Common myeloid progenitor, CD34-positive (primary cell): Measurements from ENCODE around the gene SLC35E1.

ENCODE experiments used
- CTCF ChIA-PET: fragments of 350-600 bp; sonication (Branson Sonifier 250); formaldehyde crosslinking; loops from one replicate; lab custom pipeline; 2021; ENCODE audit warnings: antibody characterized with exemption; lab: Charles Lee
- POLR2A ChIA-PET: fragments of 350-600 bp; sonication (Branson Sonifier 250); formaldehyde crosslinking; loops from one replicate; lab custom pipeline; 2021; ENCODE audit warnings: antibody characterized with exemption; lab: Charles Lee
- DNase-seq, 3 donors: peaks; one replicate each; pipeline versions ENCODE4 v3.0.0 to v3.0.0-alpha.2; 2013
- H3K27ac ChIP-seq, 2 experiments: 1 replicate in 1 of 2; 2 replicates in 1 of 2; pipeline ENCODE4 v1.7.0; 2013; ENCODE audit warnings: inconsistent platforms in 2 of 2, low read length in 2 of 2, mild to moderate bottlenecking in 2 of 2, low read depth in 1 of 2, moderate library complexity in 1 of 2; ENCODE audit not compliant: severe bottlenecking in 2 of 2, insufficient read depth in 1 of 2, poor library complexity in 1 of 2
- H3K27me3 ChIP-seq, 5 experiments: replicated peaks in 2 of 5; 1 replicate in 3 of 5; 2 replicates in 2 of 5; pipeline versions ENCODE4 v1.6.1 to v1.7.0; 2013; ENCODE audit warnings: low read length in 4 of 5, mild to moderate bottlenecking in 2 of 5, moderate library complexity in 2 of 5, inconsistent platforms in 1 of 5; ENCODE audit not compliant: insufficient read depth in 5 of 5, control insufficient read depth in 4 of 5
- H3K36me3 ChIP-seq, 4 experiments: 1 replicate in 2 of 4; 2 replicates in 2 of 4; pipeline versions ENCODE4 v1.6.1 to v1.7.0; 2013; ENCODE audit warnings: low read length in 3 of 4, control low read depth in 1 of 4, mild to moderate bottlenecking in 1 of 4; ENCODE audit not compliant: control insufficient read depth in 4 of 4, insufficient read depth in 4 of 4
- H3K4me1 ChIP-seq, 4 experiments: 1 replicate in 3 of 4; 2 replicates in 1 of 4; pipeline versions ENCODE4 v1.6.1 to v1.7.1; 2013; ENCODE audit warnings: low read length in 3 of 4, mild to moderate bottlenecking in 3 of 4, control low read depth in 1 of 4, inconsistent platforms in 1 of 4, moderate library complexity in 1 of 4; ENCODE audit not compliant: control insufficient read depth in 4 of 4, insufficient read depth in 4 of 4; ENCODE audit errors: control extremely low read depth in 1 of 4
- H3K4me3 ChIP-seq, 7 experiments: 1 replicate in 4 of 7; 2 replicates in 3 of 7; pipeline versions ENCODE4 v1.5.1 to v1.7.0; 2013; ENCODE audit warnings: mild to moderate bottlenecking in 7 of 7, low read length in 6 of 7, moderate library complexity in 6 of 7, inconsistent platforms in 2 of 7, low read depth in 2 of 7, control low read depth in 1 of 7; ENCODE audit not compliant: insufficient read depth in 4 of 7, control insufficient read depth in 1 of 7; ENCODE audit errors: extremely low read depth in 1 of 7
- H3K9me3 ChIP-seq, 5 experiments: 1 replicate in 4 of 5; 2 replicates in 1 of 5; pipeline versions ENCODE4 v1.6.1 to v1.7.1; 2013; ENCODE audit warnings: low read length in 4 of 5, mild to moderate bottlenecking in 2 of 5, inconsistent platforms in 1 of 5, low read depth in 1 of 5, moderate library complexity in 1 of 5; ENCODE audit not compliant: control insufficient read depth in 4 of 5, insufficient read depth in 2 of 5; ENCODE audit errors: control extremely low read depth in 1 of 5
- WGBS: methylation state at CpG from one replicate; pipeline ENCODE4 v1.1.5; 2013; ENCODE audit not compliant: insufficient coverage; 5-methylcytosine and 5-hydroxymethylcytosine counted together

Gene SLC35E1

DNA sequence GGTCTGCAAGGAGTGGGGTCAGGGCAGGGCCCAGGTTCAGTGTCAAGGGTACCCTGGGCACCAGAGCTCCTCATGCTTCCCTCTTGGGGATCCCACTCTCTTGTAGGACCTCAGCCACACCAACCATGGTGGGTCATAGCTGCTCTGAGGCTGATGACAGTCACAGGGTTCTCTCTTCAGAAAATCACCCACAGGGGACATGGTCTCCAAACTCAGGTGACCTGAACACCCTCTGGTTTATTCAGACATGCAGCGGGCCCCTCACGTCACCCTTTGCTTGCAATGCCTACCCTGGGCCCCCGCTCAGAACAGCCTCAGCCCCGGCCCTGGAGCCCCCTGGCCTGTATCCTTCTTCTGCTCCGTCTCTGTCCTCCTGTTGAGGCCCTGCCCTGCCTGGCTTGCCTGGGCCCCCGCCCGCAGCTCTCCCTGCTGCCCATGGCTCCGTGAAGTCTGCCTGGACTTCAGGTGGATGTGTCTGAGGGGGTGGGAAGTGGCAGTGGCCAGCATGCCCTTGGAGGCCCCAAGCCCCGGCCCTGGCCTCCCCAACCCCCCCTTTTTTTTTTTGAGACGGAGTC, 50.4 kb downstream of the SLC35E1 start:
- Histone ChIP-seq H3K9me3 (no peaks in the 10 kb centered on the region), H3K27ac (no peak overlapping the region), H3K36me3 (peaks cover 5 to 95% (median 72%) of the 10 kb centered on the region in 4 experiments), H3K4me1 (no peaks in the 10 kb centered on the region), H3K4me3 (no peak overlapping the region), H3K27me3 (no peaks in the 10 kb centered on the region)
- 93% methylated on average over 7 of the region's 10 CpGs for WGBS
- no peak for DNase-seq
- POLR2A ChIA-PET: no interaction called here
- CTCF ChIA-PET: interaction anchor here (1.1 kb wide), 1 partner anchor 12 kb away, joined by 3 read pairs; no protein-coding TSS in a partner anchor

DNA sequence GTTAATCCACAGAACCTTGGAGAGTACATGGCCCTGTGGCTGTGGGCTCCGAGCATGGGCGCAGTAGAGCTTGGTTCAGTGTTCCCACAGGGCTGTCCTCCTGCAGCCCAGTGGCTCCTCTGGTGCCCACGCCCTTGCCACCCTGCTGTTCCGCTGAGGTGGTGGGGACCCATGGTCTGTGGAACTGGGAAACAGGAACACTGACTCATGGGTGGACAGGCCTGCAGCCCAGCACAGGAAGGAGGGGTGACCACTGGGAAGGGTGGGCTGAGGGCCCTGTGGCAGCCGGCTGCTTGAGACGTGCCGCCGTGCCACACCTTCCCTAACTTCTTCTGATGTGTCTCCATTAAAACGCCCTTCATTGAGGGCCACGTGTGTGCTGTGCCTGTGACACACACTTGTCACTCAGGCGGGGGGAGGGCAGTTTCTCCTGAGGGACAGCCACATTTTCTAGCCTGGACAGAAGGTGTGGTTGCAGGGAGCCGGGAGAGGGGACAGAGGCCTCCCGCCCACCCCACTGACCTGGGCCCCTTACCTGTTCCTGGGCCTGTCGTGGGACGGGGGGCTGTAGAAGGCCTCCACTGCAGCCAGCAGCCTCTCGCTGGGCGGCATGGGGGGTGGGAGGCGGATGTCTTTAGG, 51.1 kb downstream of the SLC35E1 start:
- WGBS: 96% methylated on average over 14 of the region's 18 CpGs
- no peak overlapping the region for H3K27ac ChIP-seq
- no peaks in the 10 kb centered on the region for H3K9me3 ChIP-seq
- ChIA-PET POLR2A (no interaction called here), CTCF (interaction anchor here (1.1 kb wide), 1 partner anchor 11 kb away, joined by 3 read pairs; no protein-coding TSS in a partner anchor)
- peaks cover 5 to 92% (median 71%) of the 10 kb centered on the region in 4 experiments for H3K36me3 ChIP-seq
- no peaks in the 10 kb centered on the region for H3K27me3 ChIP-seq
- H3K4me3 ChIP-seq: no peak overlapping the region
- no peaks in the 10 kb centered on the region for H3K4me1 ChIP-seq
- no peak for DNase-seq

DNA sequence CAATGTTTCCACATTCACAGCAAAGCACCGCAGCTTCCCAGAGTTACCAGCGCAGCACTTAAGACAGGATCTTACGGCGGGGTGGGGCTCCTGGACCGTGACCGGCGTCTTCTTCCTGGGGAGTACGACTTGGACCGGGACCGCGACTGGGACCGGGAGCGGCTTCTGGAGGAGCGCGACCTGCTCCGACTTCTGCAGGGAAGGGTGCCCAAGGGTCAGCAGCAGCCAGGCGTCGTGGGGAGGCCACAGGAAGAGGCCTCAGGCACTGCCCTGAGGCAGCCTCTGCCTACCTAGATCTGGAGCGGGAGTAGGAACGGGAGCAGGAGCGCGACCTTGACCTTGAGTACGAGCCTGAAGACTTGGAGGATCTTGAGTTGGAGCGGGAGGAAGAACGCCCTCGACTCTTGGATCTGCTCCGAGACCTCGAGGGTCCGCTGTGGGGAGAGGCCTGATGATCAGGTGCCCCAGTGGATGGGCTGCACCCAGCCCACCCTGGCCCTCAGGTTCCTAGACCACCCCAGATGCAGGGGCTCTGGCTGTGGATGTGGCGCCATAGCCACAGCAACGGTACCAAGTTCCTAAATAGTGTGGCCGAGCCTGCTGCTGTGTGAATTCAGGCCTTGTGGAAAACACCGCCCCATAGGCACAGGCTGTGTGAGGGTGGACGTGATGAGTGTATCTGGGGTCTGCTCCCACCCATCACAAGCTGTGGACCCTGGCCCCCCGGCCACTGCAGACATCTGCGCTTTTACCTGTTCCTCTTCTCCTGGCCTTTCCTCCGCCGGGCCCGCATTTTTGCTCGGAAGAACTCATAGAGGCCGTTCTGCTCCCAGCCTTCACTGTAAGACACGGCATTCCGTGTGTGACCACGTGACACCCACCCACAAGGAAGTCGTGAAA, 51.9 kb downstream of the SLC35E1 start:
- Histone ChIP-seq H3K4me3 (no peak overlapping the region), H3K27me3 (no peaks in the 10 kb centered on the region), H3K36me3 (peaks cover 3 to 85% (median 69%) of the 10 kb centered on the region in 4 experiments), H3K4me1 (no peaks in the 10 kb centered on the region), H3K9me3 (no peaks in the 10 kb centered on the region), H3K27ac (no peak overlapping the region)
- no peak for DNase-seq
- WGBS: 95% methylated on average over 39 of the region's 45 CpGs
- ChIA-PET CTCF (no interaction called here), POLR2A (no interaction called here)

DNA sequence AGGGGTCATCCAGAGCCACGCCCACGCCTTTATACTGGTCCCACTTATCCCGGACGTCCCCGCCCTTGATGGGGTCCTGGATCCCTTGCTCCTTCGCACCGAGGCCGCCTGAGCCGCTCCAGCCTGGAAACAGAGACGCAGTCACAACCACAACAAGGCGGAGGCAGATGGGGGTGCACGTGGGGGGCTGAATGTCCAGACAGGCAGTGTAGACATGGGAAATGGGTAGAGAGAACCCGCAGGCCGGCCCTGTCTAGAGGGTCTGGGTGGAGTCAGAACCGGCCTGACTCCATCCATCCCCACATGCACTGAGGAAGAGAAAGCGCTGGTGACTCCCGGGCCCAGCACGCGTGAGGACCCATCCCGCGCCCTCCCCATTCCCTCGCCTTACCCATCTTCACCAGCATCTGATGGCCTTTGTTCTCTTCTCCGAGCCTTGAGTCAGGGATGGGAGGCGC, 53.0 kb downstream of the SLC35E1 start:
- WGBS: 94% methylated on average over 18 of the region's 24 CpGs
- Histone ChIP-seq H3K27me3 (no peaks in the 10 kb centered on the region), H3K27ac (no peak overlapping the region), H3K36me3 (peaks cover 3 to 82% (median 68%) of the 10 kb centered on the region in 4 experiments), H3K4me1 (no peaks in the 10 kb centered on the region), H3K9me3 (no peaks in the 10 kb centered on the region), H3K4me3 (no peak overlapping the region)
- DNase-seq: no peak
- ChIA-PET POLR2A (no interaction called here), CTCF (interaction anchor here (1.5 kb wide), 1 partner anchor 8 kb away, joined by 6 read pairs; no protein-coding TSS in a partner anchor)

DNA sequence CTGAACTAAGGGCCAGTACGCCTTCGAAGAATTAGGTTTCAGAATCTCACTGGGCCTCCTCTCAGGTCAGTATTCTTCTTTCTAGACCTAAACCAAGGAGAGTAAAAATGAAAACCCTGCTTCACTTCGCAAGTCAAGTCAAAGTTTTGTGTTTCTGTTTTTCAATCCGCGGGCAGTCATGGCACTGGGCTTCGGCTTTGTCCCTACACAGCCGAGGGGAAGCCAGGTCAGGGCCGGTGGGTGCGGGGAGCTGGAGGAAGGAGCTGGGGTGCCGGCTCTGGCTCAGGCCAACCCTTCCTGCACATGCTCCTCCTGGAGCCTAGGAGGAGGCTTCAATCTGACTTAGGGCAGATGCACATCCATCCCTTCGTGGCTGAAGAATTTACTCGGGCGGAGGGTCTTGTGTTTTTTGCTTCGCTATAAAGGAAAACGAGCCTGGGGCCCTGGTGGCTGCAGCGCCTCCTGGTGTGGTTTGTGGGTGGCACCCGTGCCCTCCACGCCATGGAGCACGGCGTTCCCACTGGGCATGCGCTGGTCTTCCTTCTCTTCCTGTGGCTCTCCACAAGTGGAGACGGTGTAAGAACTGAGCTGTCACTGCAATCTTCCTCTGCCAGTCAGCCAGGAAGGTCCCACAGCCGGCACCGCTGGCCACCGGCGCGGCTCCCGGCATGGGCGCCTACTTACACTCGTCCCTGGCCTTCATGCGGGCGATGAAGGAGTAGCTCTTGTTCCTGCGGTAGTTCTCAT, 53.6 kb downstream of the SLC35E1 start:
- no peak for DNase-seq
- ChIA-PET POLR2A (no interaction called here), CTCF (interaction anchor here (1.5 kb wide), 1 partner anchor 9 kb away, joined by 6 read pairs; no protein-coding TSS in a partner anchor)
- no peaks in the 10 kb centered on the region for H3K4me1 ChIP-seq
- WGBS: 96% methylated on average over 31 of the region's 33 CpGs
- H3K9me3 ChIP-seq: no peaks in the 10 kb centered on the region
- H3K4me3 ChIP-seq: no peak overlapping the region
- peaks cover 3 to 77% (median 66%) of the 10 kb centered on the region in 4 experiments for H3K36me3 ChIP-seq
- H3K27me3 ChIP-seq: no peaks in the 10 kb centered on the region
- no peak overlapping the region for H3K27ac ChIP-seq

DNA sequence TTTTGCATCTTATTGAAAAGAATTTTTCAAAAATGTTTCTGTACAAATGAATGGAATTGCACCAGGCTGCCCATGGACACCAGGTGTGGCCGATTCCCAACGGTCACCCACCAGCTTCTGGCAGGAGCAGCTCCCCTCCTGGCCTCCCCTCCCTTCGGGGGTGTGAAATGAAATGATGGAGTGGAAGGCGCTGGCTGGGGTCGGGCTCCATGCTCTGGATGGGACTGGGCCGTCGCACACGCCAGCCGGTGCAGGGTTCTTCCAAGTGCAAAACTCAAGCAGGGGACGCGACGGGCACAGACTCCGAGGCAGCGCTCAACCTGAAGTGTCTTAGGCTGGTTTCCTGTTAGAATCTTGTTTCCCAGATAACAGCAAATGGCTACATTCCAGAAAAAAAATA, 54.2 kb downstream of the SLC35E1 start:
- Histone ChIP-seq H3K27ac (no peak overlapping the region), H3K27me3 (no peaks in the 10 kb centered on the region), H3K4me3 (no peak overlapping the region), H3K9me3 (no peaks in the 10 kb centered on the region), H3K4me1 (no peaks in the 10 kb centered on the region), H3K36me3 (peaks cover 3 to 76% (median 63%) of the 10 kb centered on the region in 4 experiments)
- no peak for DNase-seq
- CTCF ChIA-PET: interaction anchor here (1.1 to 2.3 kb wide), 3 partner anchors 9 to 68 kb away, joined by 3 to 7 read pairs (median 6); no protein-coding TSS in a partner anchor
- POLR2A ChIA-PET: interaction anchor here (0.5 kb wide), 1 partner anchor 48 kb away, joined by 3 read pairs; no protein-coding TSS in a partner anchor
- 92% methylated on average over 9 of the region's 14 CpGs for WGBS
